Uterus (tissue), 4 donors: Measurements from ENCODE around the gene XXYLT1. TPM values are rescaled to one million over a fixed set of nuclear protein-coding genes. Genes with fewer than 3 reads are reported as not detected.

Experiments used
- DNase-seq, 2 donors: peaks; one replicate each; pipeline ENCODE4 v3.0.0-alpha.2; 2019 to 2020
- H3K27ac ChIP-seq, 2 donors: fragments of 200-600 bp; sonication (generic); 1 replicate in 1 of 2; 2 replicates in 1 of 2; pipeline ENCODE4 v1.5.1; 2016 to 2018
- H3K27me3 ChIP-seq, 2 donors: fragments of 200-600 bp; sonication (generic); one replicate each; pipeline ENCODE4 v1.5.1; 2018 to 2019; ENCODE audit warnings: control low read depth in 1 of 2
- H3K36me3 ChIP-seq, 2 donors: fragments of 200-600 bp; sonication (generic); one replicate each; pipeline ENCODE4 v1.5.1; 2019; ENCODE audit warnings: control low read depth in 1 of 2
- H3K4me1 ChIP-seq, 2 donors: fragments of 200-600 bp; sonication (generic); one replicate each; pipeline ENCODE4 v1.5.1; 2018 to 2019; ENCODE audit warnings: control low read depth in 1 of 2
- H3K4me3 ChIP-seq, 2 donors: fragments of 200-600 bp; sonication (generic); 1 replicate in 1 of 2; 2 replicates in 1 of 2; pipeline ENCODE4 v1.5.1; 2018 to 2019; ENCODE audit warnings: mild to moderate bottlenecking in 1 of 2
- H3K9me3 ChIP-seq, 2 donors: fragments of 200-600 bp; sonication (generic); one replicate each; pipeline ENCODE4 v1.5.1; 2019; ENCODE audit warnings: control low read depth in 1 of 2
- POLR2A ChIP-seq, 2 donors: fragments of 450-650 bp; IDR thresholded peaks; one replicate each; pipeline ENCODE4 v1.6.1; 2016; ENCODE audit warnings: antibody characterized with exemption in 2 of 2, mild to moderate bottlenecking in 1 of 2, moderate library complexity in 1 of 2
- intact Hi-C: fragments of 100-400 bp; cut with DNase I; formaldehyde crosslinking; loops from one replicate; pipeline ENCODE4 v1.15.1; 2023; ENCODE audit warnings: low total_unique reads
- total RNA-seq, 4 donors: library from RNA; depleted of rRNA in 3 of 4; stranded (reverse); fragments of >200 nt in 3 of 4; gene quantifications; one replicate each; pipeline versions ENCODE4 v1.1.0 to v1.2.4, GENCODE V29; 2014 to 2023
- TF ChIP-seq, protein P1 (sequence below), 4 experiments: fragments of 200-600 bp in 2 of 4; fragments of 450-650 bp in 2 of 4; sonication (generic) in 2 of 4; IDR thresholded peaks; one replicate each; pipeline ENCODE4 v1.5.1; 2016 to 2019; ENCODE audit warnings: antibody characterized with exemption in 4 of 4, mild to moderate bottlenecking in 2 of 4, moderate library complexity in 1 of 4
- donor health status: DM: yes; HTN: yes; CAD: no.

The XXYLT1 gene
- total RNA-seq, 4 donors from 2014 or later, result 10.6 to 52.5 (median 23.8) TPM

DNA sequence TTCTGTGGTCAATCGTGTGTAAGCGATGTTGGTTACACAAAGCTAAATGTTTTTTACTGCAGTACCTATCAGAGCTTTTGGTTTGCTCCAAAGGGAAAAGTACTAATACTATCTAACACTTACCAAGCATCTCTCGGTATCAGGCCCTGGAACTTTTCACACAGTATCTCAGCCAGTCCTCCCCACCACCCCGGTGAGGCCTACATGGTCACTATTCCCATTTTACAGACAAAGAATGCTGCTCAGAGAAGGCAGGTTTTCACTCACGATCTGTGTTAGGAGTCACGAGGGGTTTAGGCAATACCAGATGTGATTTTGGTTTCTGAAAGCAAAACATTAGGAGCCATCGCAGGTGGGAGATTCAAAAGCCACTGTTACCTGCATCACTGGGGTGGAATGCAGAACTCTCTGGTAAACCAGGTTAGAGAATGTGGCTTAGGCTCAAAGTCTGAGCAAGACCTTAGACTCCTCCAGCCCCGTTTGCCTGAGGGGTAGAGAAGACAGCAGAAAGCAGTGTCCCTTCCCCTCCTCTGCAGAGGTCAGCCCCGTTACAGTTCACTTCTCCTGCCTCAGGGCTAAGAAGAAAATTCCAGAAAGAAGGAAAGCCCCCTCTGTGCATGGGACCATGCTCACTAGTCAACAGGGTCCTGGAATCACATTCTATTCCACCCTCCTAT, 57.2 kb downstream of the XXYLT1 start:
- H3K27ac ChIP-seq, result no peak overlapping the region
- H3K4me3 ChIP-seq, result no peak overlapping the region
- no peak for DNase-seq
- H3K27me3 ChIP-seq, result no peaks in the 10 kb centered on the region
- intact Hi-C loops, result no loop called here
- H3K4me1 ChIP-seq, result peaks cover 7 to 18% of the 10 kb centered on the region in 2 donors
- no peaks in the 10 kb centered on the region for H3K9me3 ChIP-seq
- H3K36me3 ChIP-seq, result no peaks in the 10 kb centered on the region
- TF ChIP-seq, protein P1, sequence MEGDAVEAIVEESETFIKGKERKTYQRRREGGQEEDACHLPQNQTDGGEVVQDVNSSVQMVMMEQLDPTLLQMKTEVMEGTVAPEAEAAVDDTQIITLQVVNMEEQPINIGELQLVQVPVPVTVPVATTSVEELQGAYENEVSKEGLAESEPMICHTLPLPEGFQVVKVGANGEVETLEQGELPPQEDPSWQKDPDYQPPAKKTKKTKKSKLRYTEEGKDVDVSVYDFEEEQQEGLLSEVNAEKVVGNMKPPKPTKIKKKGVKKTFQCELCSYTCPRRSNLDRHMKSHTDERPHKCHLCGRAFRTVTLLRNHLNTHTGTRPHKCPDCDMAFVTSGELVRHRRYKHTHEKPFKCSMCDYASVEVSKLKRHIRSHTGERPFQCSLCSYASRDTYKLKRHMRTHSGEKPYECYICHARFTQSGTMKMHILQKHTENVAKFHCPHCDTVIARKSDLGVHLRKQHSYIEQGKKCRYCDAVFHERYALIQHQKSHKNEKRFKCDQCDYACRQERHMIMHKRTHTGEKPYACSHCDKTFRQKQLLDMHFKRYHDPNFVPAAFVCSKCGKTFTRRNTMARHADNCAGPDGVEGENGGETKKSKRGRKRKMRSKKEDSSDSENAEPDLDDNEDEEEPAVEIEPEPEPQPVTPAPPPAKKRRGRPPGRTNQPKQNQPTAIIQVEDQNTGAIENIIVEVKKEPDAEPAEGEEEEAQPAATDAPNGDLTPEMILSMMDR (IDR thresholded peaks at IDR 0.05), result no peak
- no peak for TF ChIP-seq POLR2A (IDR thresholded peaks at IDR 0.05)

DNA sequence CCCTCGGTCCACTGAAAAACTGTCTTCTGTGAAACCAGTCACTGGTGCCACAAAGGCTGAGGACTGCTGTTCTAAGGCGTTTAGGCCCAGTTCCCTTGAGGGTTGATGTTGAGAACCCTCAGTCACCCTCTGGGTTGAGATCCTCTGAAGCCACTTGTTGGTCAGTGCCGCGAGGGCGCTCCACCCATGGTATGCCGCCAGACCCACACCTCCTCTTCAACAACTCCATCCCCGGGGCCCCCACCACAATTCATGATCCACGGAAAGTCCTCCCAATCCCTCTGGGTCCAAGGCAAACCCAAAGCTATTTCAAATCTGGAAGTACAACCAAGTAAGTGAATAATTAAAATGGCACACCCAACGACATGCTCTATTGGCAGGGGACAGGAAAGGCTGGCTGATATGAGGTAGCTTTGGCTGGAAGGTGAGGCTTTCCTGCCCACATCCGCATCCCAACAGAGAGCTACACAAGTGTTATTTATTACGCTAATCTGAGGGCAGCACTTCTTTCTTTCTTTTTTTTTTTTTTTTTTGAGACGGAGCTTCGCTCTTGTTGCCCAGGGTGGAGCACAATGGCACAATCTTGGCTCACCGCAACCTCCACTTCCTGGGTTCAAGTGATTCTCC, 58.1 kb downstream of the XXYLT1 start:
- TF ChIP-seq POLR2A (IDR thresholded peaks at IDR 0.05), result no peak
- TF ChIP-seq, protein P1 (IDR thresholded peaks at IDR 0.05), result no peak
- Histone ChIP-seq H3K27me3 (no peaks in the 10 kb centered on the region), H3K4me3 (no peak overlapping the region), H3K9me3 (no peaks in the 10 kb centered on the region), H3K27ac (peak overlapping the region; percentile 93 to 95), H3K4me1 (peaks cover 10 to 20% of the 10 kb centered on the region in 2 donors), H3K36me3 (no peaks in the 10 kb centered on the region)
- intact Hi-C loops, result no loop called here
- peak; percentile 12 to 15 for DNase-seq

DNA sequence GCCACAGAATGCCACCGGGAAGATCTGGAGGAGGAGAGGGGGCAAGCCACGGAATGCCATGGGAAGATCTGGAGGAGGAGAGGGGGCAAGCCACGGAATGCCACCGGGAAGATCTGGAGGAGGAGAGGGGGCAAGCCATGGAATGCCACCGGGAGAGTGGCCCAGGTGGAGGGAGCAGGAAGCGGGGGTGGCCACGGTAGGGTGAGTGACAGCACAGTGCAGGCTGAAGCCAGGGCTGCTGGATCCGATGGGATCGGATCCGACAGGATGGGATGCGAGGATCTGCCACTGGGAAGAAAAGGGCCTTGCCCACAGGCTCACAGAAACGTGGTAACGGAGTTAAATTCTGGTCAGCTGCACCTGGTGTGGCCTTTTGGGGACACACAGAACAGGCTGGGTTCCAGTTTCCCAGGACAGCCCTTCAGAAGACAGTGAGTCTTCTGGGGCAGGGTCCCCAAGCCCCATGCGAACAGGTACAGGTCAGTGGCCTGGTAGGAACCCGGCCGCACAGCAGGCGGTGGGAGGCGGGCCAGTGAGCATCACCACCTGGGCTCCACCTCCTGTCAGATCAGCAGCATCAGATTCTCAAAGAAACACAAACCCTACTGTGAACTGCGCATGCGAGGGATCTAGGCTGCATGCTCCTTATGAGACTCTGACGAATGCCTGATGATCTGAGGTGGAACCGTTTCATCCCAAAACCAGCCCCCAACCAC, 58.8 kb downstream of the XXYLT1 start:
- H3K27me3 ChIP-seq, result no peaks in the 10 kb centered on the region
- no peak overlapping the region for H3K4me3 ChIP-seq
- TF ChIP-seq POLR2A (IDR thresholded peaks at IDR 0.05), result no peak
- TF ChIP-seq, protein P1 (IDR thresholded peaks at IDR 0.05), result no peak
- no peaks in the 10 kb centered on the region for H3K36me3 ChIP-seq
- peak overlapping the region; percentile 93 to 95 for H3K27ac ChIP-seq
- intact Hi-C loops, result no loop called here
- no peaks in the 10 kb centered on the region for H3K9me3 ChIP-seq
- peak; percentile 12 to 13 for DNase-seq
- H3K4me1 ChIP-seq, result peaks cover 10 to 20% of the 10 kb centered on the region in 2 donors

DNA sequence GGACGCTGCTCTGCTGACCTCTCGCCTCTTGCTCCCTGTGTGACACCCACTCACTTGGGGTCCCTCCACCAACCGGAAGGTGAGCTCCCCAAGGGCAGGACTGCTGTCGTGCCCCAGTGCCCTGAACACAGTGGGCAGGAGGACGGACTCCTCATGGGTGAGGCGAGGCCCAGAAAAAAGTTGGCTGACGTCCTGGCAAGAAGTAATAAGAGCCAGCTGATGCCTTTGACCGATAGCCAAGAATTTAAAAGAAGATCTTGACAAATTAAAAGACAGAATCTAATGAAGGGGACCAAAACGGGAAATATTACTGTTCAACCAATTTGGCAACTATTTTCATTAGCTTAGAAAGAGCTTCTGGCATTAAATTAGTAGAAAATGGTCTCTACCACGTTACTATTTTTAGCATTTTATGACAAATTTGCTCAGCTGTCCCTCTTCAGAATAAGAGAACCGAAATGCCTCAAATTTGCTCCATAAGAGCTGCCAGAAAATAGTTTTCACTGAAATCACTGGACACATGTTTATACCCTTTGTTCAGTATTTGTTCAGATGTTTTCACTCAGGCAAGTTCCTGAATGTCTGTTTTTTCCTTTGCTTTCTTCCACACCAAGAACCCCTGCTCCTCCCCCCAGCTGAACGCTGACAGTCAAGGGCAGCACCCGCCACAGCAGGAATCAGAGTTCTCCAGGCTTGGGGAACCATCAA, 60.5 kb downstream of the XXYLT1 start:
- Histone ChIP-seq H3K27ac (peak overlapping the region; percentile 93 to 95), H3K27me3 (no peaks in the 10 kb centered on the region), H3K4me1 (peaks cover 10 to 20% of the 10 kb centered on the region in 2 donors), H3K9me3 (no peaks in the 10 kb centered on the region), H3K4me3 (peak overlapping the region in 1 of 2 donors; percentile 6), H3K36me3 (no peaks in the 10 kb centered on the region)
- intact Hi-C loops, result no loop called here
- peak; percentile 66 to 71 for DNase-seq
- TF ChIP-seq, protein P1 (IDR thresholded peaks at IDR 0.05), result no peak
- TF ChIP-seq POLR2A (IDR thresholded peaks at IDR 0.05), result no peak
